ENCODE results near the gene WDR46.

- no peak for TF ChIP-seq EZH2 (IDR thresholded peaks at IDR 0.05)
- TF ChIP-seq CTCF (IDR thresholded peaks at IDR 0.05): no peak
- no peak for TF ChIP-seq EZH2phosphoT487 (IDR thresholded peaks at IDR 0.05)
These were observed 52.7 kb downstream of the WDR46 start for GRCh38 chr6:33236328-33236727.

All from neural progenitor cell (in vitro differentiated cells).